HL-60 (cell line): ENCODE measurements around the gene SYNPO.

Experiments
- DNase-seq, 2 experiments: peaks; one replicate each; pipeline ENCODE4 v3.0.0-alpha.2; 2010 to 2020; ENCODE audit warnings: low read depth in 1 of 2, low spot score in 1 of 2
- H3K27ac ChIP-seq: fragments of 250-450 bp; sonication (Bioruptor Pico); replicated peaks from 2 replicates; pipeline ENCODE4 v1.5.1; 2020; ENCODE audit warnings: mild to moderate bottlenecking, moderate library complexity
- H3K27me3 ChIP-seq: fragments of 250-450 bp; sonication (Bioruptor Pico); 2 replicates; pipeline ENCODE4 v1.5.1; 2021; ENCODE audit warnings: mild to moderate bottlenecking, moderate library complexity; ENCODE audit not compliant: insufficient read depth, poor library complexity, severe bottlenecking
- H3K4me3 ChIP-seq: replicated peaks from 2 replicates; pipeline ENCODE4 v1.5.1; 2011; ENCODE audit warnings: mild to moderate bottlenecking, control low read depth, low read length; ENCODE audit not compliant: insufficient read depth
- CTCF ChIP-seq: IDR thresholded peaks from one replicate; pipeline ENCODE4 v1.5.1; 2011; ENCODE audit warnings: low read length, control low read depth, inconsistent platforms; ENCODE audit not compliant: insufficient read depth
- GABPA ChIP-seq: IDR thresholded peaks from 2 replicates; pipeline ENCODE4 v1.6.1; 2012; ENCODE audit warnings: low read depth
- POLR2AphosphoS5 ChIP-seq: IDR thresholded peaks from 2 replicates; pipeline ENCODE4 v1.6.1; 2012; ENCODE audit warnings: low read depth
- SPI1 ChIP-seq: IDR thresholded peaks from 2 replicates; pipeline ENCODE4 v1.6.1; 2012; ENCODE audit warnings: low read depth, mild to moderate bottlenecking, borderline replicate concordance
- TF ChIP-seq, protein P1 (sequence below): IDR thresholded peaks from 2 replicates; pipeline ENCODE4 v1.6.1; 2012; ENCODE audit warnings: low read depth; ENCODE audit not compliant: insufficient replicate concordance

SYNPO gene

DNA sequence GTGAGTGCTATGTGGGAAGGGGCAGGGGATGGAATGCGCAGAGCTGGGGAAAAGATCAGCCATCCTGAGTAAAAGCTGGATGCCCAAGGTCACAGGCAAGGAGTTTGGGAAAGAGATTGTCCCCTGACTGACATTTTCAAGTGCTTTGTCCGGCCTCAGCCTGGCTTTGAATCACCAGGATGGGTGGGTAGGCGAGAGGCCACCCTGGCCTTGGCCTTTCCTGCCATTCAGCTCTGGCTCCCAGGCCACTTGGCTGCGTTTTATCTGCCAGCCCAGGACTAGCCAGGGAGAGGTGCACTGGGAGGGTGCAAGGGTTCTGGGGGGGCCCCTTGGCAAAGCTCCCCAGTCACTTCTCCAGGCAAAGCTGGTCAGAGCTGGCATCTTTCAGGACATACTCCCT, 37.4 kb upstream of the SYNPO start:
- TF ChIP-seq SPI1 = no peak
- TF ChIP-seq, protein P1, sequence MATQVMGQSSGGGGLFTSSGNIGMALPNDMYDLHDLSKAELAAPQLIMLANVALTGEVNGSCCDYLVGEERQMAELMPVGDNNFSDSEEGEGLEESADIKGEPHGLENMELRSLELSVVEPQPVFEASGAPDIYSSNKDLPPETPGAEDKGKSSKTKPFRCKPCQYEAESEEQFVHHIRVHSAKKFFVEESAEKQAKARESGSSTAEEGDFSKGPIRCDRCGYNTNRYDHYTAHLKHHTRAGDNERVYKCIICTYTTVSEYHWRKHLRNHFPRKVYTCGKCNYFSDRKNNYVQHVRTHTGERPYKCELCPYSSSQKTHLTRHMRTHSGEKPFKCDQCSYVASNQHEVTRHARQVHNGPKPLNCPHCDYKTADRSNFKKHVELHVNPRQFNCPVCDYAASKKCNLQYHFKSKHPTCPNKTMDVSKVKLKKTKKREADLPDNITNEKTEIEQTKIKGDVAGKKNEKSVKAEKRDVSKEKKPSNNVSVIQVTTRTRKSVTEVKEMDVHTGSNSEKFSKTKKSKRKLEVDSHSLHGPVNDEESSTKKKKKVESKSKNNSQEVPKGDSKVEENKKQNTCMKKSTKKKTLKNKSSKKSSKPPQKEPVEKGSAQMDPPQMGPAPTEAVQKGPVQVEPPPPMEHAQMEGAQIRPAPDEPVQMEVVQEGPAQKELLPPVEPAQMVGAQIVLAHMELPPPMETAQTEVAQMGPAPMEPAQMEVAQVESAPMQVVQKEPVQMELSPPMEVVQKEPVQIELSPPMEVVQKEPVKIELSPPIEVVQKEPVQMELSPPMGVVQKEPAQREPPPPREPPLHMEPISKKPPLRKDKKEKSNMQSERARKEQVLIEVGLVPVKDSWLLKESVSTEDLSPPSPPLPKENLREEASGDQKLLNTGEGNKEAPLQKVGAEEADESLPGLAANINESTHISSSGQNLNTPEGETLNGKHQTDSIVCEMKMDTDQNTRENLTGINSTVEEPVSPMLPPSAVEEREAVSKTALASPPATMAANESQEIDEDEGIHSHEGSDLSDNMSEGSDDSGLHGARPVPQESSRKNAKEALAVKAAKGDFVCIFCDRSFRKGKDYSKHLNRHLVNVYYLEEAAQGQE = no peak
- DNase-seq = no peak
- no peak overlapping the region for H3K27ac ChIP-seq
- H3K4me3 ChIP-seq = no peak overlapping the region
- H3K27me3 ChIP-seq = no peaks in the 10 kb centered on the region

- H3K4me3 ChIP-seq = no peak overlapping the region
- DNase-seq = no peak
- H3K27ac ChIP-seq = no peak overlapping the region
- no peaks in the 10 kb centered on the region for H3K27me3 ChIP-seq
- TF ChIP-seq, protein P1 = no peak
- TF ChIP-seq GABPA = no peak
- no peak for TF ChIP-seq SPI1
- TF ChIP-seq CTCF = no peak
These were observed 37.0 kb upstream of the SYNPO start for GRCh38 chr5:150603491-150603890.

- no peak overlapping the region for H3K4me3 ChIP-seq
- H3K27me3 ChIP-seq = no peaks in the 10 kb centered on the region
- no peak for TF ChIP-seq SPI1
- no peak for TF ChIP-seq CTCF
- TF ChIP-seq POLR2AphosphoS5 = no peak
- no peak for DNase-seq
- no peak overlapping the region for H3K27ac ChIP-seq
These were observed 36.5 kb upstream of the SYNPO start for GRCh38 chr5:150604010-150604409.

DNA sequence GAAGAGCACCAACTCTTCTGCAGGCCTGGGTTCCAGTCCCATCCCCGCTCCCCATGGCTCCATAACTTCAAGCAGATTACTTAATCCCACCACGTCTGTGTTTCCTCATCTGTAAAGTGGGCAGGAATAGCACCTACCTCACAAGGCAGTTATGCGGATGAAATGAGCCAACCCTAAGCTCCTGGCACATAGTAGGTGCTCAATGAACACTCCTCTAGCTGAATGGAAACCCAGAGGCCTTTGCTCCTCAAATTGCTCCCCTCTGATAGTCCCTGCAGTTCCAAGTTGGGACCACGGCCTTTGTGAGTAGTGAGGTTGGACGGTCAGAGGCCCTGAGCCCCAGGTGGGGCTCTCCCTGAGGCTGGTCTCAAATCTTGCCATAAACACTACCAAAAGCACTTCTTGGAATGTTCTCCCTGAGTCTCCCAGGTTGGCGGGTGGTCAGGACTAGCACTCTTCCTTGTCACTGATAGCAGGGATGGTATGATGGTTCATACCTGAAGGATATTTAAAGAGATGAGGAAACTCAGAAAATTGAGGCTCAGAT, 35.5 kb upstream of the SYNPO start:
- TF ChIP-seq GABPA (no peak), CTCF (no peak), SPI1 (no peak)
- Histone ChIP-seq H3K27ac (no peak overlapping the region), H3K27me3 (no peaks in the 10 kb centered on the region)

More for the DNA sequence above, 35.5 kb upstream of the SYNPO start:
- no peak for DNase-seq
- no peak overlapping the region for H3K4me3 ChIP-seq
